HG03196 (cell line): ENCODE data around the gene AIM2.
A peak's percentile ranks its signal among the peaks of the same experiment; 100 is the strongest.

Experiments
- ATAC-seq: cut with Tn5 transposase; IDR thresholded peaks from one replicate; pipeline ENCODE4 v1.9.1; 2021; ENCODE audit not compliant: unreplicated experiment

Gene AIM2

GRCh38 chr1:159023723-159024122 lies 52.8 kb downstream of the AIM2 start:
- no peak for ATAC-seq

GRCh38 chr1:159015440-159015909 lies 61.1 kb downstream of the AIM2 start:
- ATAC-seq: peak; percentile 95

- ATAC-seq: no peak
These were observed 61.7 kb downstream of the AIM2 start for GRCh38 chr1:159014851-159015250.

- ATAC-seq: no peak
These were observed 62.5 kb downstream of the AIM2 start for GRCh38 chr1:159014003-159014571.

- peak; percentile 30 for ATAC-seq
These were observed 64.1 kb downstream of the AIM2 start for GRCh38 chr1:159012495-159012894.
